HepG2 (cell line): ENCODE results near the gene EFNA2. TPM values are rescaled to one million over a fixed set of nuclear protein-coding genes. Genes with fewer than 3 reads are reported as not detected.

ENCODE experiments used
- ATF1 ChIP-seq: IDR thresholded peaks from 2 replicates; pipeline ENCODE4 v1.6.1; 2016; ENCODE audit warnings: mild to moderate bottlenecking, control low read depth
- CREM ChIP-seq, 2 experiments: sonication (generic) in 1 of 2; formaldehyde crosslinking in 1 of 2; IDR thresholded peaks; 2 replicates each; pipeline versions ENCODE4 v1.4.0 to v1.6.1; 2016 to 2020; ENCODE audit warnings: antibody characterized with exemption in 1 of 2, mild to moderate bottlenecking in 1 of 2, missing genetic modification reagents in 1 of 2
- FLYWCH1 ChIP-seq: sonication (generic); formaldehyde crosslinking; IDR thresholded peaks from 2 replicates; pipeline ENCODE4 v1.8.1; 2023; ENCODE audit warnings: mild to moderate bottlenecking, missing genetic modification reagents
- HMG20B ChIP-seq: conservative IDR thresholded peaks from 2 replicates; pipeline ENCODE4 v1.6.1; 2016; ENCODE audit warnings: missing genetic modification reagents, missing compliant biosample characterization
- HOXA3 ChIP-seq: sonication (generic); formaldehyde crosslinking; IDR thresholded peaks from 2 replicates; pipeline ENCODE4 v1.5.0; 2020; ENCODE audit warnings: missing genetic modification reagents
- JUN ChIP-seq: sonication (generic); formaldehyde crosslinking; IDR thresholded peaks from 2 replicates; pipeline ENCODE4 v1.4.0; 2020; ENCODE audit warnings: mild to moderate bottlenecking, missing genetic modification reagents
- KDM3A ChIP-seq: IDR thresholded peaks from 2 replicates; pipeline ENCODE4 v1.6.1; 2018; ENCODE audit warnings: low read depth, missing compliant biosample characterization
- KDM5B ChIP-seq: sonication (generic); formaldehyde crosslinking; IDR thresholded peaks from 2 replicates; pipeline ENCODE4 v1.4.0; 2020; ENCODE audit warnings: missing genetic modification reagents, mild to moderate bottlenecking, borderline replicate concordance
- NFE2L2 ChIP-seq: fragments of 150-350 bp; IDR thresholded peaks from 2 replicates; pipeline ENCODE4 v1.6.1; 2014; ENCODE audit warnings: low read length
- RFX5 ChIP-seq: IDR thresholded peaks from 2 replicates; pipeline ENCODE4 v1.6.1; 2011; ENCODE audit warnings: low read depth, low read length, improper control_type of control experiment
- SMAD3 ChIP-seq: sonication (generic); formaldehyde crosslinking; IDR thresholded peaks from 2 replicates; pipeline ENCODE4 v1.4.0; 2020; ENCODE audit warnings: missing genetic modification reagents
- SP5 ChIP-seq: IDR thresholded peaks from 2 replicates; pipeline ENCODE4 v1.6.1; 2016; ENCODE audit warnings: low read depth, borderline replicate concordance
- TAF15 ChIP-seq: fragments of 200-400 bp; formaldehyde crosslinking; IDR thresholded peaks from one replicate; pipeline ENCODE4 v1.6.1; 2018; ENCODE audit warnings: mild to moderate bottlenecking, low read depth, low read length; ENCODE audit not compliant: poor library complexity, severe bottlenecking
- TBP ChIP-seq: sonication (generic); formaldehyde crosslinking; IDR thresholded peaks from 2 replicates; pipeline ENCODE4 v1.5.0; 2020; ENCODE audit warnings: missing genetic modification reagents
- ZMYM4 ChIP-seq: sonication (generic); formaldehyde crosslinking; IDR thresholded peaks from 2 replicates; pipeline ENCODE4 v1.8.1; 2023; ENCODE audit warnings: mild to moderate bottlenecking, missing genetic modification reagents
- ZNF782 ChIP-seq: sonication (generic); formaldehyde crosslinking; IDR thresholded peaks from 2 replicates; pipeline ENCODE4 v1.4.0; 2020; ENCODE audit warnings: missing genetic modification reagents, mild to moderate bottlenecking, borderline replicate concordance
- ZSCAN29 ChIP-seq: sonication (generic); formaldehyde crosslinking; conservative IDR thresholded peaks from 2 replicates; pipeline ENCODE4 v1.4.0; 2020; ENCODE audit warnings: mild to moderate bottlenecking, missing genetic modification reagents
- polyA plus RNA-seq, 8 experiments: library from polyadenylated mRNA; depleted of rRNA in 3 of 8; stranded (reverse) in 7 of 8; unstranded in 1 of 8; fragments of >200 nt; fragmentation: Illumina TruSeq in 4 of 8; extraction: Trizol in 4 of 8; gene quantifications; 2 replicates each; pipeline versions ENCODE4 v1.2.1 to v1.2.3, GENCODE V29; 2011 to 2016; ENCODE audit warnings: low read depth in 4 of 8, missing spikeins in 1 of 8, mixed read lengths in 1 of 8; ENCODE audit not compliant: insufficient read depth in 1 of 8
- total RNA-seq, 5 experiments: library from RNA; depleted of rRNA; stranded (reverse); fragments of >200 nt; fragmentation: Illumina TruSeq; extraction: Trizol; gene quantifications; 2 replicates each; pipeline ENCODE4 v1.2.3, GENCODE V29; 2016; ENCODE audit warnings: low read depth in 1 of 5
- TF ChIP-seq, protein P1 (sequence below): IDR thresholded peaks from 2 replicates; pipeline ENCODE4 v1.6.1; 2016
- TF ChIP-seq, protein P2 (sequence below): IDR thresholded peaks from 2 replicates; pipeline ENCODE4 v1.6.1; 2016; ENCODE audit warnings: control low read depth
- TF ChIP-seq, protein P3 (sequence below): sonication (generic); formaldehyde crosslinking; IDR thresholded peaks from 2 replicates; pipeline ENCODE4 v1.8.1; 2022; ENCODE audit warnings: mild to moderate bottlenecking, missing genetic modification reagents
- TF ChIP-seq, protein P4 (sequence below): IDR thresholded peaks from 2 replicates; pipeline ENCODE4 v1.6.1; 2016
- TF ChIP-seq, protein P5 (sequence below): sonication (generic); formaldehyde crosslinking; IDR thresholded peaks from 2 replicates; pipeline ENCODE4 v1.5.0; 2020; ENCODE audit warnings: missing genetic modification reagents, mild to moderate bottlenecking, borderline replicate concordance
- TF ChIP-seq, protein P6 (sequence below): fragments of 450-650 bp; IDR thresholded peaks from 2 replicates; pipeline ENCODE4 v1.6.1; 2016
- TF ChIP-seq, protein P7 (sequence below): sonication (generic); formaldehyde crosslinking; IDR thresholded peaks from 2 replicates; pipeline ENCODE4 v1.4.0; 2020; ENCODE audit warnings: missing genetic modification reagents

EFNA2 gene
- total and polyA plus RNA-seq, 2 of the 13 experiments (the other 11 are each of a cell fraction or from before 2014, with no cell fraction given), result 6.0 to 9.9 TPM

DNA sequence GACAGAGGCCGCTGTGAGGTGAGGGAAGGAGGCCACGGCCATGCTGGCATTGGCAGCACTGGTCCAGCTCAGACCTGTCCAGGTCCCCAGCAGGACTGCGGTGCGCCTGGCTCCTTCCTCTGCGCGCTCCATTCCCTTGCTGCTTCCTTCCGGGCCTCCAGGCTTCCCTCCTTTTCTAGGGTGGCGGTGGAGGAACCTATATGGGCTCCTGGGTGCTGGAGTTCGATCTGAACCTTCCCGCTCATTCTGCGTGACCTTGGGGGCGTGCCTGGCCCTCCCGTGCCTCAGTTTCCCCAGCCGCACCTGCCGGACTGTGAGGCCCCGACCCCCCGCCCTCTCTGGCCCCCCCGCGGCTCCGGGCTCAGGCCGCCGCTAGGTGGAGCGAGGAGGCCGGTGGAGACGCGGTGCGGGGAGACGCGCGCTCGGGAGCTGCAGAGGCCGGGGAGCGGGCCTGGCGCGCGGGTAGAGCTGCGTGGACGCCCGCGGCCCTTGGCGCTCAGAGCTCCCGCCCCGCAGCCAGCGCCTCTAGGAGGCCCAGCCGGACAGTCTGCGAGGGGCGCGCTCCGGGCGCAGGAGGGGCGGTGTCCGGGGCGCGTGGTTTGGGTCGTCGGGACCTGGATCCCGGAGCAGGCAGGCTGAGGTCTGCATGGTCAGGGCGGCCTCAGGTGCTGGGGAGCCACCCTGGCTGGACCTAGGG is 29.9 kb downstream of the EFNA2 start (continued):
- TF ChIP-seq TAF15 (no peak), SMAD3 (0 out of 2 replicates have a peak, but pooled peaks have one; percentile 43), ATF1 (CRISPR knock-in tag) (no peak), TBP (no peak), KDM5B (CRISPR knock-in tag) (peak; percentile 49; the same call in 1 of the 2 replicates), HOXA3 (CRISPR knock-in tag) (no peak; the same call in 1 of the 2 replicates), ZSCAN29 (0 out of 2 replicates have a peak, but pooled peaks have one; percentile 71), ZNF782 (CRISPR knock-in tag) (no peak), SP5 (CRISPR knock-in tag) (peak; percentile 56; the same call in 1 of the 2 replicates), FLYWCH1 (CRISPR knock-in tag) (no peak), RFX5 (no peak), KDM3A (CRISPR knock-in tag) (peak; percentile 67; the same call in 1 of the 2 replicates), CREM (IDR thresholded peaks at IDR 0.05) (no peak), CREM (CRISPR knock-in tag; IDR thresholded peaks at IDR 0.05) (no peak), NFE2L2 (no peak), JUN (CRISPR knock-in tag) (no peak), HMG20B (CRISPR knock-in tag) (no peak), ZMYM4 (CRISPR knock-in tag) (no peak)
- TF ChIP-seq, protein P1, sequence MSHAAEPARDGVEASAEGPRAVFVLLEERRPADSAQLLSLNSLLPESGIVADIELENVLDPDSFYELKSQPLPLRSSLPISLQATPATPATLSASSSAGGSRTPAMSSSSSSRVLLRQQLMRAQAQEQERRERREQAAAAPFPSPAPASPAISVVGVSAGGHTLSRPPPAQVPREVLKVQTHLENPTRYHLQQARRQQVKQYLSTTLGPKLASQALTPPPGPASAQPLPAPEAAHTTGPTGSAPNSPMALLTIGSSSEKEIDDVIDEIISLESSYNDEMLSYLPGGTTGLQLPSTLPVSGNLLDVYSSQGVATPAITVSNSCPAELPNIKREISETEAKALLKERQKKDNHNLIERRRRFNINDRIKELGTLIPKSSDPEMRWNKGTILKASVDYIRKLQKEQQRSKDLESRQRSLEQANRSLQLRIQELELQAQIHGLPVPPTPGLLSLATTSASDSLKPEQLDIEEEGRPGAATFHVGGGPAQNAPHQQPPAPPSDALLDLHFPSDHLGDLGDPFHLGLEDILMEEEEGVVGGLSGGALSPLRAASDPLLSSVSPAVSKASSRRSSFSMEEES, result no peak
- TF ChIP-seq, protein P2, sequence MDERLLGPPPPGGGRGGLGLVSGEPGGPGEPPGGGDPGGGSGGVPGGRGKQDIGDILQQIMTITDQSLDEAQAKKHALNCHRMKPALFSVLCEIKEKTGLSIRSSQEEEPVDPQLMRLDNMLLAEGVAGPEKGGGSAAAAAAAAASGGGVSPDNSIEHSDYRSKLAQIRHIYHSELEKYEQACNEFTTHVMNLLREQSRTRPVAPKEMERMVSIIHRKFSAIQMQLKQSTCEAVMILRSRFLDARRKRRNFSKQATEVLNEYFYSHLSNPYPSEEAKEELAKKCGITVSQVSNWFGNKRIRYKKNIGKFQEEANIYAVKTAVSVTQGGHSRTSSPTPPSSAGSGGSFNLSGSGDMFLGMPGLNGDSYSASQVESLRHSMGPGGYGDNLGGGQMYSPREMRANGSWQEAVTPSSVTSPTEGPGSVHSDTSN, result no peak
- TF ChIP-seq, protein P3, sequence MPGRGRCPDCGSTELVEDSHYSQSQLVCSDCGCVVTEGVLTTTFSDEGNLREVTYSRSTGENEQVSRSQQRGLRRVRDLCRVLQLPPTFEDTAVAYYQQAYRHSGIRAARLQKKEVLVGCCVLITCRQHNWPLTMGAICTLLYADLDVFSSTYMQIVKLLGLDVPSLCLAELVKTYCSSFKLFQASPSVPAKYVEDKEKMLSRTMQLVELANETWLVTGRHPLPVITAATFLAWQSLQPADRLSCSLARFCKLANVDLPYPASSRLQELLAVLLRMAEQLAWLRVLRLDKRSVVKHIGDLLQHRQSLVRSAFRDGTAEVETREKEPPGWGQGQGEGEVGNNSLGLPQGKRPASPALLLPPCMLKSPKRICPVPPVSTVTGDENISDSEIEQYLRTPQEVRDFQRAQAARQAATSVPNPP, result peak; percentile 36; the same call in 1 of the 2 replicates
- TF ChIP-seq, protein P4, sequence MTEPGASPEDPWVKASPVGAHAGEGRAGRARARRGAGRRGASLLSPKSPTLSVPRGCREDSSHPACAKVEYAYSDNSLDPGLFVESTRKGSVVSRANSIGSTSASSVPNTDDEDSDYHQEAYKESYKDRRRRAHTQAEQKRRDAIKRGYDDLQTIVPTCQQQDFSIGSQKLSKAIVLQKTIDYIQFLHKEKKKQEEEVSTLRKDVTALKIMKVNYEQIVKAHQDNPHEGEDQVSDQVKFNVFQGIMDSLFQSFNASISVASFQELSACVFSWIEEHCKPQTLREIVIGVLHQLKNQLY (CRISPR knock-in tag), result no peak
- TF ChIP-seq, protein P5, sequence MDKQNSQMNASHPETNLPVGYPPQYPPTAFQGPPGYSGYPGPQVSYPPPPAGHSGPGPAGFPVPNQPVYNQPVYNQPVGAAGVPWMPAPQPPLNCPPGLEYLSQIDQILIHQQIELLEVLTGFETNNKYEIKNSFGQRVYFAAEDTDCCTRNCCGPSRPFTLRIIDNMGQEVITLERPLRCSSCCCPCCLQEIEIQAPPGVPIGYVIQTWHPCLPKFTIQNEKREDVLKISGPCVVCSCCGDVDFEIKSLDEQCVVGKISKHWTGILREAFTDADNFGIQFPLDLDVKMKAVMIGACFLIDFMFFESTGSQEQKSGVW, result no peak
- TF ChIP-seq, protein P6, sequence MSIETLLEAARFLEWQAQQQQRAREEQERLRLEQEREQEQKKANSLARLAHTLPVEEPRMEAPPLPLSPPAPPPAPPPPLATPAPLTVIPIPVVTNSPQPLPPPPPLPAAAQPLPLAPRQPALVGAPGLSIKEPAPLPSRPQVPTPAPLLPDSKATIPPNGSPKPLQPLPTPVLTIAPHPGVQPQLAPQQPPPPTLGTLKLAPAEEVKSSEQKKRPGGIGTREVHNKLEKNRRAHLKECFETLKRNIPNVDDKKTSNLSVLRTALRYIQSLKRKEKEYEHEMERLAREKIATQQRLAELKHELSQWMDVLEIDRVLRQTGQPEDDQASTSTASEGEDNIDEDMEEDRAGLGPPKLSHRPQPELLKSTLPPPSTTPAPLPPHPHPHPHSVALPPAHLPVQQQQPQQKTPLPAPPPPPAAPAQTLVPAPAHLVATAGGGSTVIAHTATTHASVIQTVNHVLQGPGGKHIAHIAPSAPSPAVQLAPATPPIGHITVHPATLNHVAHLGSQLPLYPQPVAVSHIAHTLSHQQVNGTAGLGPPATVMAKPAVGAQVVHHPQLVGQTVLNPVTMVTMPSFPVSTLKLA, result no peak
- TF ChIP-seq, protein P7, sequence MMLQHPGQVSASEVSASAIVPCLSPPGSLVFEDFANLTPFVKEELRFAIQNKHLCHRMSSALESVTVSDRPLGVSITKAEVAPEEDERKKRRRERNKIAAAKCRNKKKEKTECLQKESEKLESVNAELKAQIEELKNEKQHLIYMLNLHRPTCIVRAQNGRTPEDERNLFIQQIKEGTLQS (CRISPR knock-in tag), result peak; percentile 28; the same call in 1 of the 2 replicates
